Colonic mucosa (tissue), 4 donors: Measurements from ENCODE around the gene FHL5. TPM values are rescaled to one million over a fixed set of nuclear protein-coding genes. Genes with fewer than 3 reads are reported as not detected.
"Not testable (repeated sequence)": the region's sequence is repeated elsewhere in the genome, so short reads cannot be mapped to it uniquely, and the experiment has no call there.

Experiments
- DNase-seq: peaks from one replicate; pipeline ENCODE4 v3.0.0-alpha.2; 2020
- H3K27ac ChIP-seq: fragments of 200-600 bp; one replicate; pipeline ENCODE4 v1.8.0; 2021
- H3K27me3 ChIP-seq: fragments of 200-600 bp; one replicate; pipeline ENCODE4 v1.8.0; 2021
- H3K36me3 ChIP-seq: fragments of 200-600 bp; one replicate; pipeline ENCODE4 v1.8.0; 2021
- H3K4me1 ChIP-seq: fragments of 200-600 bp; one replicate; pipeline ENCODE4 v1.8.0; 2021; ENCODE audit warnings: mild to moderate bottlenecking
- H3K4me3 ChIP-seq: fragments of 200-600 bp; one replicate; pipeline ENCODE4 v1.8.0; 2021
- H3K9ac ChIP-seq, 2 donors: one replicate each; pipeline ENCODE4 v1.7.0; 2013; ENCODE audit warnings: control low read depth in 2 of 2, low read depth in 2 of 2, low read length in 2 of 2
- H3K9me3 ChIP-seq: fragments of 200-600 bp; one replicate; pipeline ENCODE4 v1.8.0; 2021
- intact Hi-C: fragments of 100-400 bp; cut with DNase I; formaldehyde crosslinking; loops from one replicate; pipeline ENCODE4 v1.14.1; 2022
- total RNA-seq, 2 donors: library from RNA; stranded (reverse); fragmentation: NEBNext Ultra II Directional in 1 of 2; extraction: Animal tissue kit (Norgen Biotek cat#: 25700) in 1 of 2; gene quantifications; one replicate each; pipeline ENCODE4 v1.2.1, GENCODE V29; 2021
- TF ChIP-seq, protein P1 (sequence below): fragments of 200-600 bp; IDR thresholded peaks from one replicate; pipeline ENCODE4 v1.8.0; 2022; ENCODE audit warnings: antibody characterized with exemption, mild to moderate bottlenecking
- donor health status: healthy.
- donor health status: DM: no; HTN: no; CAD: no.
- donor health status: DM: no; HTN: no; CAD: no.

FHL5 gene
- total RNA-seq, 2 donors from 2014 or later, result 1.0 to 1.8 TPM

GRCh38 chr6:96626759-96627364 is 63.9 kb downstream of the FHL5 start:
- H3K4me3 ChIP-seq, result no peak overlapping the region
- no peak for DNase-seq
- H3K36me3 ChIP-seq, result no peaks in the 10 kb centered on the region
- H3K4me1 ChIP-seq, result no peaks in the 10 kb centered on the region
- H3K27me3 ChIP-seq, result no peaks in the 10 kb centered on the region
- no peak overlapping the region for H3K27ac ChIP-seq
- no peak overlapping the region for H3K9ac ChIP-seq
- intact Hi-C loops, result loop anchor here (2.0 kb wide), 1 partner anchor 434 kb away; no protein-coding TSS in a partner anchor
- H3K9me3 ChIP-seq, result no peaks in the 10 kb centered on the region
- TF ChIP-seq, protein P1, sequence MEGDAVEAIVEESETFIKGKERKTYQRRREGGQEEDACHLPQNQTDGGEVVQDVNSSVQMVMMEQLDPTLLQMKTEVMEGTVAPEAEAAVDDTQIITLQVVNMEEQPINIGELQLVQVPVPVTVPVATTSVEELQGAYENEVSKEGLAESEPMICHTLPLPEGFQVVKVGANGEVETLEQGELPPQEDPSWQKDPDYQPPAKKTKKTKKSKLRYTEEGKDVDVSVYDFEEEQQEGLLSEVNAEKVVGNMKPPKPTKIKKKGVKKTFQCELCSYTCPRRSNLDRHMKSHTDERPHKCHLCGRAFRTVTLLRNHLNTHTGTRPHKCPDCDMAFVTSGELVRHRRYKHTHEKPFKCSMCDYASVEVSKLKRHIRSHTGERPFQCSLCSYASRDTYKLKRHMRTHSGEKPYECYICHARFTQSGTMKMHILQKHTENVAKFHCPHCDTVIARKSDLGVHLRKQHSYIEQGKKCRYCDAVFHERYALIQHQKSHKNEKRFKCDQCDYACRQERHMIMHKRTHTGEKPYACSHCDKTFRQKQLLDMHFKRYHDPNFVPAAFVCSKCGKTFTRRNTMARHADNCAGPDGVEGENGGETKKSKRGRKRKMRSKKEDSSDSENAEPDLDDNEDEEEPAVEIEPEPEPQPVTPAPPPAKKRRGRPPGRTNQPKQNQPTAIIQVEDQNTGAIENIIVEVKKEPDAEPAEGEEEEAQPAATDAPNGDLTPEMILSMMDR, result peak; percentile 18

DNA sequence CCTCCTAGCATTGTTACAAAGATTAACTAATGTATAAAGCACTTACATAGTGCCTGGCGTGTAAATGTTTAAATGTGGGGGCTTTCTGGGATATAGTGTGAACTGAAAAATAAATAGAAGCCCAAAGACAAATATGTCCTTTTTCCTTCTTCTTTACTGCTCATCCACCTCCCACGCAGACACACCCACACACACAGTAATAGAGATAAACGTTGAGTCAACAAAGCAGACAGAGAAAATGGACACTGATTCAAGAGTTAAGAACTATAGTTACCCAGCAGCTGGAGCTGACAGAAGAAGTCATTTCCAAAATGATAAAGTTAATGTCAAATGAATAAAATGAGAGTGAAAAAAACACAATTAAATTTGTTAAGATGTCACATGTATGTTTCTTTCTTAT is 68.3 kb downstream of the FHL5 start:
- no peak for DNase-seq
- H3K9me3 ChIP-seq, result no peaks in the 10 kb centered on the region
- H3K9ac ChIP-seq, result no peak overlapping the region
- no peak overlapping the region for H3K27ac ChIP-seq
- no peaks in the 10 kb centered on the region for H3K27me3 ChIP-seq
- no peaks in the 10 kb centered on the region for H3K4me1 ChIP-seq
- no peaks in the 10 kb centered on the region for H3K36me3 ChIP-seq
- TF ChIP-seq, protein P1, result no peak
- intact Hi-C loops, result no loop called here
- H3K4me3 ChIP-seq, result no peak overlapping the region

DNA sequence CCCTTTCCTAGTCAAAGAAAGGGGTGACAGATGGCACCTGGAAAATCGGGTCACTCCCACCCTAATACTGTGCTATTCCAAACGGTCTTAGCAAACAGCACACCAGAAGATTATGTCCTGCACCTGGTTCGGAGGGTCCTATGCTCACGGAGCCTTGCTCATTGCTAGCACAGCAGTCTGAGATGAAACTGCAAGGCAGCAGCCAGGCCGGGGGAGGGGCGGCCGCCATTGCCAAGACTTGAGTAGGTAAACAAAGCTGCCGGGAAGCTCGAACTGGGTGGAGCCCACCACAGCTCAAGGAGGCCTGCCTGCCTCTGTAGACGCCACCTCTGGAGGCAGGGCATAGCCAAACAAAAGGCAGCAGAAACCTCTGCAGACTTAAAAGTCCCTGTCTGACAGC is 75.1 kb downstream of the FHL5 start:
- H3K27ac ChIP-seq, H3K36me3 ChIP-seq, H3K4me3 ChIP-seq, H3K9ac ChIP-seq, intact Hi-C loops, H3K4me1 ChIP-seq, H3K27me3 ChIP-seq, H3K9me3 ChIP-seq, DNase-seq: not testable (repeated sequence)

- Histone ChIP-seq H3K9me3 (no peaks in the 10 kb centered on the region), H3K27ac (no peak overlapping the region), H3K4me1 (no peaks in the 10 kb centered on the region), H3K4me3 (no peak overlapping the region), H3K27me3 (no peaks in the 10 kb centered on the region), H3K36me3 (no peaks in the 10 kb centered on the region), H3K9ac (no peak overlapping the region)
- intact Hi-C loops, result no loop called here
- DNase-seq, result no peak
- TF ChIP-seq, protein P1, result no peak
Measured at GRCh38 chr6:96645106-96645505, 82.2 kb downstream of the FHL5 start.

- no peaks in the 10 kb centered on the region for H3K9me3 ChIP-seq
- H3K27me3 ChIP-seq, result no peaks in the 10 kb centered on the region
- TF ChIP-seq, protein P1, result no peak
- H3K4me1 ChIP-seq, result no peaks in the 10 kb centered on the region
- no peak overlapping the region for H3K9ac ChIP-seq
- DNase-seq, result no peak
- H3K4me3 ChIP-seq, result no peak overlapping the region
- intact Hi-C loops, result no loop called here
- no peak overlapping the region for H3K27ac ChIP-seq
- H3K36me3 ChIP-seq, result no peaks in the 10 kb centered on the region
Measured at GRCh38 chr6:96649926-96650325, 87.0 kb downstream of the FHL5 start.

- H3K4me1 ChIP-seq, result no peaks in the 10 kb centered on the region
- intact Hi-C loops, result no loop called here
- H3K9ac ChIP-seq, result no peak overlapping the region
- TF ChIP-seq, protein P1, result no peak
- H3K27me3 ChIP-seq, result no peaks in the 10 kb centered on the region
- no peak for DNase-seq
- H3K4me3 ChIP-seq, result no peak overlapping the region
- H3K27ac ChIP-seq, result no peak overlapping the region
- no peaks in the 10 kb centered on the region for H3K36me3 ChIP-seq
- no peaks in the 10 kb centered on the region for H3K9me3 ChIP-seq
Measured at GRCh38 chr6:96651816-96652215, 88.9 kb downstream of the FHL5 start.
